Stimulated activated CD4-positive, alpha-beta T cell treated with anti-CD3 and anti-CD28 coated beads, Interleukin-15, amount 100 ng/mL, for 1 hour (primary cell): ENCODE results near the gene USP1.

ENCODE experiments used
- DNase-seq, 2 donors: peaks; one replicate each; pipeline ENCODE4 v3.0.0-alpha.2; 2020; ENCODE audit warnings: low read depth in 1 of 2, low spot score in 1 of 2

The USP1 gene

GRCh38 chr1:62487956-62488355 lies 51.1 kb downstream of the USP1 start:
- DNase-seq: no peak

- no peak for DNase-seq
These were observed 55.7 kb downstream of the USP1 start for GRCh38 chr1:62492521-62492920.

GRCh38 chr1:62493656-62494055 lies 56.8 kb downstream of the USP1 start:
- no peak for DNase-seq

GRCh38 chr1:62494137-62494536 lies 57.3 kb downstream of the USP1 start:
- DNase-seq: no peak

- no peak for DNase-seq
These were observed 63.4 kb downstream of the USP1 start for GRCh38 chr1:62500210-62500609.
